HG03280 (cell line): ENCODE measurements around the gene SCAMP2.

Experiments
- ATAC-seq: cut with Tn5 transposase; IDR thresholded peaks from one replicate; pipeline ENCODE4 v1.9.1; 2021; ENCODE audit warnings: mild to moderate bottlenecking, moderate library complexity; ENCODE audit not compliant: unreplicated experiment

Gene SCAMP2

DNA sequence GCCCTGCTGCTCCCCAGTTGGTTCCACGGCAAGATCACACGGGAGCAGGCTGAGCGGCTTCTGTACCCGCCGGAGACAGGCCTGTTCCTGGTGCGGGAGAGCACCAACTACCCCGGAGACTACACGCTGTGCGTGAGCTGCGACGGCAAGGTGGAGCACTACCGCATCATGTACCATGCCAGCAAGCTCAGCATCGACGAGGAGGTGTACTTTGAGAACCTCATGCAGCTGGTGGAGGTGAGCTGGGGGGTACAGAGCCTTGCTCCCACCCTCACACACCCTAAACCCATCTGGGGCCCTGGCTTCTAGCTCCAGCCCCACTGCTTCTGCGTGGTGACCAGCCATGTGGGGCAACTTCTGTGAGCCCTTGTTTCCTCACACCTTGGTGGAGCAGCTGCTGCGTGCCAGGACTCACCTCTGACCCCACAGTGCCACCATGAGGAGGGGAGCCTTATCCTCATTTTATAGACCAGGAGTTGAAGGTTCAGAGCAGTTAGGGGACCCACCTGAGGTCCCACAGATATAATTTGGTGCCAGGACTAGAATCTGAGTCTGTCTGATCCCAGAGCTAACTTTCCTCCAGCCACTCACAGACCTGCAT is 73.8 kb downstream of the SCAMP2 start:
- ATAC-seq: no peak

DNA sequence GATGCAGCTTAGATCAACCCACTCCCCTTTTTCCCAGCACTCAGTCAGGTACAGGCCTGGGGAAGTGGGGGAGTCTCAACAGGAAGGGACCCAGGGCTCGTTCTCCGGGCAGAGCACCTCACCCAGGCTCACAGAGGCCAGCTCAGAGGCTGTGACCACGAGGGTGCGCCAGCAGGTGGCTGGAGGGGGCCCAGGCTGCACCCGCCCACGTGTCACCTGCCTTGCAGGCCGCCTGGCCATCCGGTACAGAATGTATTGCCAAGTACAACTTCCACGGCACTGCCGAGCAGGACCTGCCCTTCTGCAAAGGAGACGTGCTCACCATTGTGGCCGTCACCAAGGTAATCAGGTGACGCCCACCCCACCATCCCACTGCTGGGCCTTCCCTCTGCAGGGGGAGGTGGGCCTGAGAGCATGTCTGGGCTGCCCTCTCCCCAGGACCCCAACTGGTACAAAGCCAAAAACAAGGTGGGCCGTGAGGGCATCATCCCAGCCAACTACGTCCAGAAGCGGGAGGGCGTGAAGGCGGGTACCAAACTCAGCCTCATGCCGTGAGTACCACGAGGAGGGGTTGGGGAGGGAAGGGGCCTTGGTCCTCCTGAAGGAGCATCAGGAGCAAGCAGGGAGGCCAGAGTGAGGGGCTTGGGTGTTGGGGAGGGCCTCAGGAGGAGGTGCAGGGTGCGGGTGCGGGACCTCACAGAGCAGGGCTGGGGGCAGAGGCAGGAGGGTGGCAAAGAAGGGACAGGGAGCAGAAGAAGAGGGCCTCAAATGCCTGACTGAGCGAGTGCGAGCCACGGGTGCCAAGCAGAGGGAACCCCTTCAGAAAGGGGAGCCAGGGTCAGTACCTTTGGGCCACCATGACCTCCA is 74.5 kb downstream of the SCAMP2 start:
- no peak for ATAC-seq

DNA sequence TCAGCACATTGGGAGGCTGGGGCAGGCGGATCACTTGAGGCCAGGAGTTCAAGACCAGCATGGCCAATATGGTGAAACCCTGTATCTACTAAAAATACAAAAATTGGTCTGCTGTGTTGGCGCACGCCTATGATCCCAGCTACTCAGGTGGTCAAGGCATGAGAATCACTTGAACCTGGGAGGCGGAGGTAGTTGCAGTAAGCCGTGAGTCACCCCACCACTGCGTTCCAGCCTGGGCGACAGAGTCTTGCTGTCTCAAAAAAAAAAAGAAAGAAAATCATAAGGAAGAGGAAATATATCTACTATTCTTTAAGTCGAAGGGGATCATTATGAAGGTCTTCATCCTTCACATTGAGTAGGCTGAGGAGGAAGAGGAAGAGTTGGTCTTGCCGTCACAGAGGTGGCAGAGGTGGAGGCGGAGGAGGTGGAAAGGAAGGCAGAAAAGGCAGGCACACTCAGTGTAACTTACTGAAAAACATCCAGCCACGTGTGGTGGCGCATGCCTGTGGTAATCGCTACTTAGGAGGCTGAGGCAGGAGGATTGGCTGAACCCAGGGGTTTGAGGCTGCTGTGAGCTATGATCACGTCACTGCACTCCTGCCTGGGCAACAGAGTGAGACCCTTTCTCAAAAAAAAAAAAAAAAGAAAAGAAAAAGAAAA is 77.1 kb downstream of the SCAMP2 start:
- no peak for ATAC-seq

DNA sequence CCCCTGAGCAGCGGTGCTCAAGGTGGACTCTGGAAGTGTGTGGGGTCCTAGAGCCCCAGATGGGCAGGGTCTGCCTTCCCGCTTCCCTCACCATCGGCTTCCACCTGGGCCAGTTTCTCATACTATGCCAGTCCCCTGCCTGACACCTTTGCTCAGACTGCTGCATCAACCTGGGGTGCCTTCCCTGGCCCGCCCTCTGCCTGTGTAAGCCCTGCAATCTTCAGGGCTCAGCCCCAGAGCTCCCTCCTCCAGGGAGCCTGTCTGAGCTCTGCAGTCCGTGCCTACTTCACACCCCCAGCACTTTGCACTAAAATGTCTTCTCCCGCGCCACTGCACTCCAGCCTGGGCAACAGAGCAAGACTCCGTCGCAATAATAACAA is 78.2 kb downstream of the SCAMP2 start:
- no peak for ATAC-seq

DNA sequence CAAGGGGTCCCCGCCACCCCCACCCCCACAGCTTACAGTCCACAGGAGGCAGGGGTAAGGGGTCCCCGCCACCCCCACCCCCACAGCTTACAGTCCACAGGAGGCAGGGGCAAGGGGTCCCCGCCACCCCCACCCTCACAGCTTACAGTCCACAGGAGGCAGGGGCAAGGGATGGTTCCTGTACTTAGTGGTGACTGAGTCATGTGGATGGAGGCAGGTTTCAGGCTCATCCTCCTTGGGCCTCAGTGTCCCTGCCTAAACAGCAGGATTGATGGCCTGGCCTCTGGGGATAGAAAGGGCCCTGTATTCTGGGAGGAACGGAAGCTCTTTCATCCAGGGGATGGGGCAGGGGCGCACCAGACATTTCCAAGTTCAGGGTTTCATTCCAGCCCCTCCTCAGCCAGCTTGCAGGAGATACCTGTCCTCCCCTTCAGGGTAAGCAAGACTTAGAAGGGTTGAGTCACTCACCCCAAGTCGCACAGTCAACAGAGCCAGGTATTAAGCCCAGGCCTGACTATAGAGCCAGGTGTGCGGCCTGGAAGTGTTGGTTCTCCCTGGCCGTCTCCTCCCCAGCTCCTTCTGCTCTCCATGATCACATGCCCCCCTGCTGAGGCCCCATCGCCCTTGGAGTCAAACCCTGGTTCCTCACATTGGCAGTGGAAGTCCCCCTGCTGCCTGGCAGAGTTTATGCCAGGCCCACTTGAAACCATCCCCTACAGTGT is 78.8 kb downstream of the SCAMP2 start:
- no peak for ATAC-seq
